Ovary (tissue), 3 donors: ENCODE measurements around the gene GPHN.

Experiments used
- POLR2A ChIP-seq: fragments of 450-650 bp; IDR thresholded peaks from one replicate; pipeline ENCODE4 v1.6.1; 2017; ENCODE audit warnings: antibody characterized with exemption, mild to moderate bottlenecking, moderate library complexity
- TF ChIP-seq, protein P1 (sequence below), 3 donors: fragments of 450-650 bp in 2 of 3; fragments of 200-600 bp in 1 of 3; IDR thresholded peaks; one replicate each; pipeline versions ENCODE4 v1.5.1 to v1.8.0; 2016 to 2022; ENCODE audit warnings: antibody characterized with exemption in 3 of 3, mild to moderate bottlenecking in 1 of 3
- donor health status: DM: no; HTN: no; CAD: no.

DNA sequence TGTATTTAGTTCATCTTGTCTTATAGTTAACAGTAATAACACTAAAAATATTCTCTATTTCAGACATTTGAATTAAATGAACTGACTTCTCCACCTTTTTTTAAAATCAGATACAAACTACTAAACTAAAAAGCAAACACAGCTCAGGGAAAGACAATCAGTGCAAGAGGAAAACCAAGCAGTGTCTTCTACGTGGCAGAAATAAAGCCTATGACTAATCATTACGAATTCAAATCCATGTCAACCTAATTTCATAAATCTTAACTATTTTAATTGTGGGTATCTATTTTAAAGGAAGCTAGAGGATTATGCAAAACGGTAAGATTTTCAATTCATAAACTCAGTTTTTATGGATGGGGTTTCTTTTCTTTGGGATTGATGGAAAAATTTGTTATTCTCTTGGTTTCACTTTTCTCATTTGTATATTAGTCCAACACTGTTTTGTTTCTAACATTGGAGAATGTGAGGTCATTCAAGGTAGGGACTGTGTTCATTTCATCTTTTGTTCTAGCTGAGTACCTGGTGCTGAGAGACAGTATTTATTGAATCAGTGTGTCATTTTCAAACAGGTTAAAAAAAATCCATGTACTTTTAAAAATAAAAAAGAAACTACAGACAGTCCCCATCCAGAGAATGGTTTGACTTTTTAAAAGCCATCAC, 720.5 kb downstream of the GPHN start:
- TF ChIP-seq, protein P1, sequence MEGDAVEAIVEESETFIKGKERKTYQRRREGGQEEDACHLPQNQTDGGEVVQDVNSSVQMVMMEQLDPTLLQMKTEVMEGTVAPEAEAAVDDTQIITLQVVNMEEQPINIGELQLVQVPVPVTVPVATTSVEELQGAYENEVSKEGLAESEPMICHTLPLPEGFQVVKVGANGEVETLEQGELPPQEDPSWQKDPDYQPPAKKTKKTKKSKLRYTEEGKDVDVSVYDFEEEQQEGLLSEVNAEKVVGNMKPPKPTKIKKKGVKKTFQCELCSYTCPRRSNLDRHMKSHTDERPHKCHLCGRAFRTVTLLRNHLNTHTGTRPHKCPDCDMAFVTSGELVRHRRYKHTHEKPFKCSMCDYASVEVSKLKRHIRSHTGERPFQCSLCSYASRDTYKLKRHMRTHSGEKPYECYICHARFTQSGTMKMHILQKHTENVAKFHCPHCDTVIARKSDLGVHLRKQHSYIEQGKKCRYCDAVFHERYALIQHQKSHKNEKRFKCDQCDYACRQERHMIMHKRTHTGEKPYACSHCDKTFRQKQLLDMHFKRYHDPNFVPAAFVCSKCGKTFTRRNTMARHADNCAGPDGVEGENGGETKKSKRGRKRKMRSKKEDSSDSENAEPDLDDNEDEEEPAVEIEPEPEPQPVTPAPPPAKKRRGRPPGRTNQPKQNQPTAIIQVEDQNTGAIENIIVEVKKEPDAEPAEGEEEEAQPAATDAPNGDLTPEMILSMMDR (IDR thresholded peaks at IDR 0.05): no peak
- TF ChIP-seq POLR2A: no peak
